ENCODE data around the gene BSG. TPM values are rescaled to one million over a fixed set of nuclear protein-coding genes. Genes with fewer than 3 reads are reported as not detected.
"Not testable (repeated sequence)": the region's sequence is repeated elsewhere in the genome, so short reads cannot be mapped to it uniquely, and the experiment has no call there.

Gene BSG
- total and polyA plus RNA-seq, 9 donors: 111 to 484 (median 315) TPM

DNA sequence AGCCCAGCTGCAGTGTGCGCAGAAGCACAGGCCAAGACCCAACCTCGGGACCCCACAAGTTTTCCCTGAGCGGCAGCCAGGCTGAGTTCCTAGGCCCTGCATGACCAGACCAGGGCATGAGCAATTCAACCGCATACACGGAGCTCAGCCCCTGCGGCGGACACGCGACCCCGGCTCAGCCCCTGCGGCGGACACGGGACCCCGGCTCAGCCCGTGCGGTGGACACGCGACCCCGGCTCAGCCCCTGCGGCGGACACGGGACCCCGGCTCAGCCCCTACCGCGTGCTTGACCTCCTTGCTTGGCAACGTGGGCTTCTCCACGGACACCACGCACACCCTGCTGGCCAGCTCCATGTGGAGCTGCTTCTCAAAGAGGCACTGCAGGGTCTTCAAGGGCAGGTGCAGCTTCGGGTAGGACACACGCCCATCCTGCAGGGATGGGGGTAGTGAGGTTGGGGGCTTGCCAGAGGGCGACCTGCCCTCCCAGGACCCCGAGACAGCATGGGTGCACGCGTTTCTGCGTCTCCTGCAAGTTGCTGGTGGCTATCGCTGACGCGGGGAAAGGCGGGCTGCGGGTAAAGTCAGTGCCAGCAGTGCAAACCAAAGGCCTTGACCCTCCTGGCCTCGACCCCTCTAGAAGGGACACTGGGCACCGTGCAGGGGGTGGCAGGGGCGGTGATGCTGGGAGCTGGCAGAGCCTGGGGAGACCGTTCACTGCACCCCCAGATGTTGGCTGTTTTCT is 51.0 kb downstream of the BSG start:
- TF ChIP-seq EP300 (IDR thresholded peaks at IDR 0.05) (no peak), POLR2A (IDR thresholded peaks at IDR 0.05) (no peak), CTCF (IDR thresholded peaks at IDR 0.05) (no peak)
- no peaks in the 10 kb centered on the region for H3K36me3 ChIP-seq
- H3K27ac ChIP-seq: no peak overlapping the region
- no peaks in the 10 kb centered on the region for H3K27me3 ChIP-seq
- no peak overlapping the region for H3K4me3 ChIP-seq
- intact Hi-C loops (cut with DNase I): loop anchor here in 1 of 4 donors (10.0 kb wide), 1 partner anchor 89 kb away; the partner anchor contains the start of gene CDC34
- no peaks in the 10 kb centered on the region for H3K9me3 ChIP-seq
- WGBS, 3 donors: 89 to 90% (median 90%) methylated on average over 44 of the region's 44 CpGs
- no peak for DNase-seq
- H3K4me1 ChIP-seq (ENCODE audit: insufficient read depth): no peaks in the 10 kb centered on the region

DNA sequence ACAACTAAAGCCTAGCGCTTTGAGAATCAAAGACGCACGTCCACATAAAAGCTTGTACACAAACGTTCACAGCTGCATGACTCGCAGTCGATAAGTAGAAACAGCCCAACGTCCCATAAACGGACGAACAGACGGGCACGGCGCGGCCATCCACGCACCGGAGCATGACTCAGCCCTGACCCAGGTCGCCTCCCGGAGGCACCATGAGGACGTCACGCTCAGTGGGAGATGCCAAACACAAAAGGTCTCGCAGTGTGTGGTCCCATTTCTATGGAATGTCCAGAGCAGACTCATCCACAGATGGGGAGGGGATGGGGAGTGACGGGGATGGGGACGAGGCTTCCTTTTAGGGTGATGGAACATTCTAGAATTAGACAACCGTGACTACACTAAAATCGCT is 51.6 kb downstream of the BSG start:
- DNase-seq: no peak
- intact Hi-C loops (cut with DNase I): loop anchor here in 1 of 4 donors (10.0 kb wide), 1 partner anchor 89 kb away; the partner anchor contains the start of gene CDC34
- H3K27ac ChIP-seq: no peak overlapping the region

DNA sequence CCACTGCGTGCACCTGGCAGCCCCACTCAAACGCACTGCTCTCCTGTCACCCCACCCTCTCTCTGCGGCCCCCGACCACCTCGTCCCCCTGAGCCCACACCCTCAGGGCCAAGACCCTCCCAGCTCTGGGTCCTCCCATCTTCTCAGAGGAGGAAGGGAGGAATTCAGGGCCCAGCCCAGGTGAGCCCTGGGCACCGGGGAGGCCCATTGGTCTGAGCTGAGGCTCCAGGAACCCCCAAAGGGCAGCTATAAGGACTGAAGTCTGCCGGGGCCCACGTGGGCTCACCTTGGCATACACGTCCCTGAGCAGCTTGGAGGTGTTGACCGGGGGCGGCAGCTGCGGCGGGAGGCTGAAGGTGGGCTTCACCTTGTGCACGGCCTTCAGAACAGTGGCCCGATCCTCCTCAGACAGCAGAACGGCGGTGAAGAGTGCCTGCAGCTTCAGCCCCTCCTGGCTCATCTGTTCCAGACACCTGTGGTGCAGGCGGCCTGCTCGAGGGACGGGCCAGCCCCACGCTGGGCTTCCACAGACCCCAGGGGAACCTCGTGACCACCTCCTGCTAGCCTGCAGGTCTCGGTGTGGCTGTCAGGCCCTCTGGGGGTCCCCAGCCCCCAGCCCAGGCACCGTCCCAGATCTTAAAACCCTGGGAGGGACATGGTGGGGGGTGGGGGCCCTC is 52.2 kb downstream of the BSG start:
- H3K9me3 ChIP-seq: no peaks in the 10 kb centered on the region
- no peak overlapping the region for H3K4me3 ChIP-seq
- intact Hi-C loops (cut with DNase I): loop anchor here in 1 of 4 donors (10.0 kb wide), 1 partner anchor 90 kb away; the partner anchor contains the start of gene CDC34
- H3K36me3 ChIP-seq: no peaks in the 10 kb centered on the region
- TF ChIP-seq CTCF (IDR thresholded peaks at IDR 0.05) (no peak), EP300 (IDR thresholded peaks at IDR 0.05) (no peak), POLR2A (IDR thresholded peaks at IDR 0.05) (no peak)
- no peaks in the 10 kb centered on the region for H3K4me1 ChIP-seq (ENCODE audit: insufficient read depth)
- no peak for DNase-seq
- no peak overlapping the region for H3K27ac ChIP-seq
- no peaks in the 10 kb centered on the region for H3K27me3 ChIP-seq
- 85 to 89% (median 87%) methylated on average over 24 of the region's 24 CpGs for WGBS, 3 donors

More for the DNA sequence above, 51.6 kb downstream of the BSG start:
- Histone ChIP-seq H3K27me3 (no peaks in the 10 kb centered on the region), H3K36me3 (no peaks in the 10 kb centered on the region), H3K4me1 (ENCODE audit: insufficient read depth) (no peaks in the 10 kb centered on the region), H3K4me3 (no peak overlapping the region), H3K9me3 (no peaks in the 10 kb centered on the region)
- no peak for TF ChIP-seq EP300 (IDR thresholded peaks at IDR 0.05)
- TF ChIP-seq POLR2A (IDR thresholded peaks at IDR 0.05): no peak
- no peak for TF ChIP-seq CTCF (IDR thresholded peaks at IDR 0.05)
- 62 to 69% (median 66%) methylated on average over 24 of the region's 24 CpGs for WGBS, 3 donors

- no peaks in the 10 kb centered on the region for H3K4me1 ChIP-seq (ENCODE audit: insufficient read depth)
- H3K36me3 ChIP-seq: no peaks in the 10 kb centered on the region
- no peaks in the 10 kb centered on the region for H3K9me3 ChIP-seq
- no peak overlapping the region for H3K4me3 ChIP-seq
- H3K27ac ChIP-seq: no peak overlapping the region
- no peaks in the 10 kb centered on the region for H3K27me3 ChIP-seq
- WGBS, 3 donors: 80 to 87% (median 85%) methylated on average over 5 of the region's 5 CpGs
- no peak for TF ChIP-seq CTCF (IDR thresholded peaks at IDR 0.05)
- no peak for TF ChIP-seq EP300 (IDR thresholded peaks at IDR 0.05)
- no peak for TF ChIP-seq POLR2A (IDR thresholded peaks at IDR 0.05)
- DNase-seq: no peak
- intact Hi-C loops (cut with DNase I): loop anchor here in 1 of 4 donors (10.0 kb wide), 1 partner anchor 90 kb away; the partner anchor contains the start of gene CDC34
Measured at GRCh38 chr19:625257-625656, 52.9 kb downstream of the BSG start.

- H3K27me3 ChIP-seq; H3K36me3 ChIP-seq; H3K27ac ChIP-seq; H3K4me3 ChIP-seq; H3K9me3 ChIP-seq; DNase-seq; H3K4me1 ChIP-seq (ENCODE audit: insufficient read depth): not testable (repeated sequence)
- WGBS, 3 donors: 95 to 98% (median 96%) methylated on average over 7 of the region's 7 CpGs
- intact Hi-C loops (cut with DNase I): loop anchor here in 1 of 4 donors (10.0 kb wide), 1 partner anchor 92 kb away; the partner anchor contains the start of gene CDC34
Measured at GRCh38 chr19:626566-626965, 54.2 kb downstream of the BSG start.

All from ovary (tissue), 9 donors.